HG03159 (cell line): ENCODE measurements around the gene ZBTB39.
"Not testable (repeated sequence)": the region's sequence is repeated elsewhere in the genome, so short reads cannot be mapped to it uniquely, and the experiment has no call there.

Source experiments
- ATAC-seq: cut with Tn5 transposase; IDR thresholded peaks from one replicate; pipeline ENCODE4 v1.9.1; 2021; ENCODE audit warnings: mild to moderate bottlenecking, moderate library complexity; ENCODE audit not compliant: unreplicated experiment

Gene ZBTB39

DNA sequence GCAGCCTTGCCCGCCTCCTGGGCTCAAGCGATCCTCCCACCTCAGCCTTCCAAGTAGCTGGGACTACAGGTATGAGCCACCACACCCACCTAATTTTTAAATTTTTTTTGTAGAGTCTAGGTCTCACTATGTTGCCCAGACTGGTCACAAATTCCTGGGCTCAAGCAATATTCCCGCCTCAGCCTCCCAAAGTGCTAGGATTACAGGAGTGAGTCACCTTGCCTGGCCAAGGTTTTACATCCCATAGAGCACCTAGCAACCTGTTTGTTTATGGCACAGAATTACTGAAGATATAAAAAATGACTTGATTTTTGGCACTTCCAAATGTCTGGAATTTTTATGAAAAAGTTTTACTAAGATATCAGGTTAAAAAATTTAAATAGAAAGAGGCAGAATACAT lies 27.1 kb upstream of the ZBTB39 start:
- ATAC-seq, result no peak

DNA sequence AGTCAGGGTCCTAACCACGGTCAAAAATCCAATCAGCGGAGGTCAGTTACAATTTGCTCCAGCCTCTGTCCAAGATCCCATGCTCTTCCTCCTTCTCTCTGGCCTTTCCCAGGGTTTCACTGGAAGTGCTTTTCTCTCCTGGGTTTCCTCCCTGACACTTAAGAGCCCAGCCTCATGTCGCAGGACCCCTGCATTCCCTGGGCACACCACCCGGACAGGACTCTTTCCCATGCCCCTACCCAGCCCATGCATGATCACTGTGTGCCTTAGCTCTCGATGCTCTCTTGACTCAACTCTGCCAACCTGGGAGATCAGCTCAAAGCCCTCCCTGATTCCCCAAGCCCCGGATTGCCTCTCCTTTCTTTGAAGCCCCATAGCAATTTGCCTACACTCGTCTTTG lies 25.4 kb upstream of the ZBTB39 start:
- no peak for ATAC-seq

GRCh38 chr12:57031138-57031725 lies 24.9 kb upstream of the ZBTB39 start:
- no peak for ATAC-seq

DNA sequence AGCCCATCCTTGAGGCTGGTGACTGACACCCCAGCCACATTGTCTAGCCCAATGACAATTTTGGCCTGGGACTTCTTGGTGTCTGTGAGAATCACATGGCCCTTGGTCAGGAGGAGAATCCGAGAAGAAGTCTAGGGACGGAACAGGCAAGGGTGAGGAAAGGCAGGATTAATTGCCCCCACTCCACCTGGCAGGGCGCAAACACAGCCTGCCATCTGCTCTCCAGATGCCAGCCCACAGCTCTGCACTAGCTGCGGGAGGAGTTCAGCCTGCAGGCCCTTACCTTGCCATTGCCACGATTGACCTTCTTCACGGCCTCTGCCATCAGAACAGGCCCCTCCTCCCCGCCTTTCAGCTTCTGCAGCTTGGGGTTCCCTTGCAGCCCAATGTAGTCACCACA lies 23.1 kb upstream of the ZBTB39 start:
- no peak for ATAC-seq

DNA sequence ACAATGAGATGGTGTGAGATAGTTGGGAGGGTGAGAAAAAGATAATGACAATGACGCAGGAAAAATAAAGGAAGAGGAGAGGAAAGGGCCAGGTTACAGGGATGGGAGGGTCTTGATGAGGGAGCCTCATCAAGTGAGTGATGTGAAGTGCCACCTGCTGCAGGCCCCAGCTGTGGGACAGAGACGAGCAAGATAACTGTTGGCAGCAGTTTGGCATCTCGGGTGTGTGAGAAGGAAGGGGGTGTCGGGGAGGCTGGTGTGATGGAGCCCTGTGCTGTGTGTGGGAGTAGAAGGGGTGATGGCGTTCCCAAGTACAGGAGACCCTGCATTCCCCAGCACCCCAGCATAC lies 21.4 kb upstream of the ZBTB39 start:
- no peak for ATAC-seq

GRCh38 chr12:57027011-57027804 lies 20.9 kb upstream of the ZBTB39 start:
- no peak for ATAC-seq

GRCh38 chr12:57025196-57025595 lies 18.9 kb upstream of the ZBTB39 start:
- no peak for ATAC-seq

DNA sequence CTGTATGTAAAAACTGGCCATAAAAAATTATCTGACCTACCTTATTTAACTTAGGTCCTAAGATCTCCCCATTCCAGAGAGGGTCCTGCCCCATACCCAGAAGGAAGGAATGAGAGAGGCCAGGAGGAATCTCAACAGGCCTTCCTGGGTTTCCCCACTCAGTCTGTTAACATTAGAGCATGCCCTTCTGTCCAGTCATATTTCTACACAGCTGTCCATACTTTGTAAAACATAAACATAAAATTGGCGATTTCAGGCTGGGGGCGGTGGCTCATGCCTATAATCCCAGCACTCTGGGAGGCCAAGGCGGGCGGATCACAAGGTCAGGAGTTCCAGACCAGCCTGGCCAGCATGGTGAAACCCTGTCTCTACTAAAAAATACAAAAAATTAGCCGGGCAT lies 16.0 kb upstream of the ZBTB39 start:
- ATAC-seq, result not testable (repeated sequence)

DNA sequence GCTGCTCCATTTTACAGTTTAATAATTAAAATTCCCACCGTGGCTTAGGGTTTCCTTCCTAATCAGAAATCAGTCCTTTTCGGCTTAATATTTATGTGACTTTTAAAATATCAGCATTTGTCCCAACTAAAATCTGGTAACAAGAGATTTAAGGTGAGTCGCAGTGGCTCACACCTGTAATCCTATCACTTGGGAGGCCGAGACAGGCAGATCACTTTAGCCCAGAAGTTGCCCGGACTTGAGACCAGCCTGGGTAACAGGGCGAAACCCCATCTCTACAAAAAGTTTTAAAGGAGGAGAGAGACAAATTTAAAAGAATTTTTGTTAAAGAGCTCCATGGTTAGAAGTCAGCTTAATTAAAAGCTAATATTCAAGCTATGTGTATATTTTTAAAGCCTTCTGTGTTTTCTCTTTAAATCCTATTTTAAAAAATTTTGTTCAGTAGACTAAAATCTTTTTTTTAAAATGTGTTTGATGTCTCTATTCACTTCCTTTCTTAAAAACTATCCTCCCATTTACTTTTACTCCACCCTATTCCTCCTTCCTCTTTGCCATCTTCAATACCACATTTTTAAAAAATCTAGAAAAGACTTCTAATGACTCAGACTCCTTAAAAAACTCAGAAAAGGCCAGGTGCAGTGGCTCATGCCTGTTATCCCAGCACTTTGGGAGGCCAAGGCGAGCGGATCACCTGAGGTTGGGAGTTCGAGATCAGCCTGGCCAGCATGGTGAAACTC lies 13.8 kb upstream of the ZBTB39 start:
- ATAC-seq, result no peak

- no peak for ATAC-seq
Measured at GRCh38 chr12:57018906-57019305, 12.6 kb upstream of the ZBTB39 start.

DNA sequence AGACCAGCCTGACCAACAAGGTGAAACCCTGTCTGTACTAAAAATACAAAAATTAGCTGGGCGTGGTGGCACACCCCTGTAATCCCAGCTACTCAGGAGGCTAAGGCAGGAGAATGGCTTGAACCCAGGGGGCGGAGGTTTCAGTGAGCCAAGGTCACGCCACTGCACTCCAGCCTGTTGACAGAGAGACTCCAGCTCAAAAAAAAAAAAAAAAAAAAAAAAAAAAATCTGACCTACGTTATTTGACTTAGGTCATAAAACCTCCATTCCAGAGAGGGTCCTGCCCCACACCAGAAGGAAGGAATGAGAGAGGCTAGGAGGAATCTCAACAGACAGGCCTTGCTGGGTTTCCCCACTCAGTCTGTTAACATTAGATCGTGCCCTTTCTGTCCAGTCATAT lies 12.0 kb upstream of the ZBTB39 start:
- not testable (repeated sequence) for ATAC-seq

DNA sequence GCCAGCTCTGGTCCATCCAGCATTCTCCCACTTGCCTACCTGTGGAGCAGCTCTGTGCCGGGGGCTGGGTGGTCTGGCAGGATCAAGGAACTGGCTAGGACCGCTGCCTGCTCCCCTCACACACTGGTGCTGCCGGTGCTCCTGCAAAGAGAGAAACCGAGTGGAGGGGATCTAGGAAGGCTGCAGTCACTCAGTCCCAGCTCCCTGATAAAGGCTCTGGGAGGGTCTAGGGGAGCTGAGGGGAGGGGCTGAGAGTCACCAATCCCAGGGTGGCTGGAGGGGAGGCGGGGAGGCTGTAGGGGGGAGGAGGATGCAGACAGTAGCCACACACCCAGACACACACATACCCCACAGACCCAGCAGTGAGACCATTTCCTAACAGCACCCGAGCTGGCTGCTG lies 10.0 kb upstream of the ZBTB39 start, which contains the start of gene TAC3:
Gene TAC3 (minus strand): TSS at position 182 of the 400 bp plus-strand sequence. CDS start 732 bp downstream, outside the sequence.
- ATAC-seq, result no peak

GRCh38 chr12:57012600-57013465 lies 6.5 kb upstream of the ZBTB39 start:
- peak; percentile 58 for ATAC-seq

- peak; percentile 64 for ATAC-seq
Measured at GRCh38 chr12:57011438-57012424, 5.4 kb upstream of the ZBTB39 start.

DNA sequence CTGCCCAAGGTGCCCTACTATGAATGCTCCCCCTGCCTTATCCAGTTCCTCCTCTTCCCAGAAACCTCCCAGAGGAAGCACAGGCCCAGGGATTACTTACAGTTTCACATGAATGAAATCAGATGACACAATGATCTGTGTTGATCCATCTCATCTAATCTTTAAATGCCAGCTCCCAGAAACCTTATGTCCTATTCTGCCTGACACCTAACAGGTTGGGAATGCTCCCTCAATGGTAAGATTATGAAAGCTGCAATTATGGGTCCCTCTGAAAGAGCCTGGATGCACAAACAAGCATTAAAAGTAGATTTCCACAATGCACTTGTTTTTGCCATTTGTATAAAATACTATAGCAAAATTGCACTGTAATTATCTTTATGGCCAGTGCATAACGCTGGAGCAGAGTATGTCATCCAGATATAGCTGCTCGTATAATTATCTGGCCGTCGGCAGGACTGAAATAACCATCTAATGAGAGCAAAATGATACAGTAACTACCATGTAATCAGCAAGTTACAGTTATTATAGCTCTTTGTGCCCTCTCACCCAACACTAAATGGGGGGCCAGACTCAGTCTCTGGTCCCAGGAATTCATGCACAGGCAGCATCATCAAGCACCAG lies 4.4 kb upstream of the ZBTB39 start:
- no peak for ATAC-seq

GRCh38 chr12:57009949-57010626 lies 3.7 kb upstream of the ZBTB39 start:
- ATAC-seq, result no peak

GRCh38 chr12:57008178-57008577 lies 1.8 kb upstream of the ZBTB39 start:
- ATAC-seq, result no peak

DNA sequence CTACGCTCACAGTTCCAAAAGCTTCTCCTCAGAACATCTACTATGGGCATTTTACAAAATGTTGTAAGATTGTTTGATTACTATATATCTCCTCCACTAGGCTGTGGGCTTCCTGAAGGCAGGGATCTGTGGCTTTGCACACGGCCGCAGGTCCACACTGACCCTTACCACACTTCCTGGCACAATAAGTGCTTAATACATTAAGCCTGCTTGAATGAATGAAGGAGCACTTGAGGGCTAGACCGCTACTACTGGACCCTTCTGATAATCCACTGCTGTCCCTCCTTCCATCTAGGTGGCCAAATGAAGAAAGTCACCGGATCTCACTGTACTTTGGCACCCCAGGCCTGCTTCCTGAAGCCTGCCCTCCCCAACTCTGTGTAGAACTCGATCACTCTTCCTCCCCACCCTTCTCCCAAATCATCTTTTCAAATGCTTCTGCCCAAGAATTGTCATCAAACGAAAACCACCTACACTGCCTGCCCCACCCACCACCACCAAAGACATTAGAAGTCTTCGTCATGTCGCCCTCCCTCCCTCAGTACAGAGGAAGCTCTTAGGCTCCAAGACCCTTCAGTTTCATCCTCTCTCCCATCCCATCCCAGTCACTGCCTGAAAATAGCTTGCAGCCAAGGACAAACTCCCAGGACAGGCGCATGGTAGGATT lies 596 bp upstream of the ZBTB39 start:
- no peak for ATAC-seq
